T-helper 17 cell (primary cell): Measurements from ENCODE around the gene CNTFR. TPM values are rescaled to one million over a fixed set of nuclear protein-coding genes. Genes with fewer than 3 reads are reported as not detected.

ENCODE experiments used
- ATAC-seq: fragments of 150-1000 bp; cut with Tn5 transposase; 2 replicates; pipeline ENCODE4 v1.10.0; 2021; ENCODE audit warnings: mild to moderate bottlenecking, moderate library complexity
- DNase-seq, 3 donors: peaks; one replicate each; pipeline versions ENCODE4 v3.0.0 to v3.0.0-alpha.2; 2020 to 2021
- H3K9me3 ChIP-seq: one replicate; pipeline ENCODE4 v1.7.0; 2013; ENCODE audit warnings: low read length, mild to moderate bottlenecking; ENCODE audit not compliant: control insufficient read depth, poor library complexity, severe bottlenecking
- H3K27ac Mint-ChIP-seq: one replicate; pipeline ENCODE4 v1.8.0; 2022; ENCODE audit warnings: mild to moderate bottlenecking, moderate library complexity, mixed read lengths
- H3K27me3 Mint-ChIP-seq: one replicate; pipeline ENCODE4 v1.8.0; 2022; ENCODE audit warnings: mixed read lengths
- H3K36me3 Mint-ChIP-seq: one replicate; pipeline ENCODE4 v1.8.0; 2022; ENCODE audit warnings: low read depth, mixed read lengths
- H3K4me1 Mint-ChIP-seq: one replicate; pipeline ENCODE4 v1.8.0; 2022; ENCODE audit warnings: mild to moderate bottlenecking, mixed read lengths
- H3K4me3 Mint-ChIP-seq: one replicate; pipeline ENCODE4 v1.8.0; 2022; ENCODE audit warnings: mild to moderate bottlenecking, moderate library complexity, mixed read lengths
- total RNA-seq, 4 donors: library from RNA in 2 of 4; stranded (reverse) in 2 of 4; gene quantifications; one replicate each; pipeline ENCODE4 v1.2.3 and lab custom pipeline; 2022 to 2026

CNTFR gene
- total RNA-seq, 2 donors from 2014 or later, result not detected

GRCh38 chr9:34577400-34578240, 11.9 kb downstream of the CNTFR start:
- no peak for ATAC-seq
- peaks cover 81% of the 10 kb centered on the region for H3K27me3 Mint-ChIP-seq

GRCh38 chr9:34576597-34577399, 12.7 kb downstream of the CNTFR start:
- H3K9me3 ChIP-seq, result no peaks in the 10 kb centered on the region
- H3K4me1 Mint-ChIP-seq, result peaks cover 22% of the 10 kb centered on the region
- H3K4me3 Mint-ChIP-seq, result peak overlapping the region; percentile 89
- DNase-seq, result no peak
- no peak overlapping the region for H3K27ac Mint-ChIP-seq
- H3K27me3 Mint-ChIP-seq, result peaks cover 74% of the 10 kb centered on the region
- ATAC-seq, result no peak
- peaks cover 24% of the 10 kb centered on the region for H3K36me3 Mint-ChIP-seq

More at GRCh38 chr9:34577400-34578240, 11.9 kb downstream of the CNTFR start:
- no peak for DNase-seq
- Mint-ChIP-seq H3K27ac (no peak overlapping the region), H3K4me3 (peak overlapping the region; percentile 89), H3K4me1 (peaks cover 22% of the 10 kb centered on the region), H3K36me3 (peaks cover 27% of the 10 kb centered on the region)
- H3K9me3 ChIP-seq, result no peaks in the 10 kb centered on the region

DNA sequence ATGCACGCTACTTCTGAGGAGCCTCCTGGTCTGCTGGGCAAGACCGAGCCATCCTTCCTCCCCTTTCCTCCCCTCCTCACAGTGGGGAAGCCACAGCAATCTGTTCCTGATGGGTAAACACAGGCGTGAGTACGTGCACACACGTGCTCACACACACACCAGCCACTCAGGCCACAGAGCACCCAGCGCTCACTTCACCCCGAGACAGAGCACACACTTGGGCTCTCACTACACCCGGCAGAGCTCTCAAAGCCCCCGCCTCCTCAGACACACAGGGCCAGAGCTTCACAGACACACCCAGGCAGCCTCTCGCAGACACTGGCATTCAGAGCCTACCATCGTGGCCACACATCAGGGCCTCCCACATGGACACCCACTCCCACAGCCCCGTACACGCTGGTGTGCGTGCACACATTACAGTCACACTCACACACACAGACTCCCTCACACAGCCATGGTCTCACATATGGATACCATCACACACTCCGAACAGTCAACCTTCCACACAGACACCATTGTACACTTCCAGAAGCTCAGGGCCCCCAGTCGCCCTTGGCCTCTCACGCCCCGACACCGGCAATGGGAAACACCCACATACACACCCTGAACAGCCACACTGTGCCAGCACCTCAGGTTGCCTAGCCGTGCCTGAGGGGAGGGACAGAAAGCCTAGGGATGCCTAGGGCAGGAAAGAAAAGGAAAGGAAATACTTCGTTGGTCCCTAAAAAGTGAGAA, 13.5 kb downstream of the CNTFR start:
- DNase-seq, result no peak
- peaks cover 23% of the 10 kb centered on the region for H3K36me3 Mint-ChIP-seq
- H3K27me3 Mint-ChIP-seq, result peaks cover 74% of the 10 kb centered on the region
- no peak overlapping the region for H3K27ac Mint-ChIP-seq
- H3K4me3 Mint-ChIP-seq, result no peak overlapping the region
- H3K9me3 ChIP-seq, result no peaks in the 10 kb centered on the region
- peaks cover 22% of the 10 kb centered on the region for H3K4me1 Mint-ChIP-seq
- no peak for ATAC-seq

GRCh38 chr9:34575241-34575640, 14.3 kb downstream of the CNTFR start:
- Mint-ChIP-seq H3K4me1 (peaks cover 22% of the 10 kb centered on the region), H3K36me3 (peaks cover 21% of the 10 kb centered on the region), H3K4me3 (no peak overlapping the region), H3K27ac (no peak overlapping the region), H3K27me3 (peaks cover 74% of the 10 kb centered on the region)
- H3K9me3 ChIP-seq, result no peaks in the 10 kb centered on the region
- DNase-seq, result no peak
- no peak for ATAC-seq

DNA sequence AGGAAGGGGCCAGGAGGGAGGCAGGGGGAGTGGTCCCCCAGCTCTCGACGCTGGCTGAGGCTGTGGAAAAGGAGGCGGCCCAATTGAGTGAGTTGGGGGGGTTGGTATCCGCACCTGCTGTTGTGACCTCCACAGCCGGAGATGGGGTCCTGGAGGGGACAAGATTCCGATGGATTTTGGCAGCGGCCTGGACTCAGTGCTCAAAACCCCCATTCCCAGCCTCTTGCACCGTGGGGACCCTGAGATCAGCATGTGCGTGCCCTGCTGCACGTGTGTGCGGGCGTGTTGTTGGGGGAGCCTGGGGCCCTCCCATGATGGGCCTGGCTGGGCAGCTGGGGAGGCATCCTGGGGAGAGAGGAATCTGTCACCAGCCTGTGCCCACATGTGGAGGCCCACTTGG, 15.0 kb downstream of the CNTFR start:
- H3K4me1 Mint-ChIP-seq, result peaks cover 23% of the 10 kb centered on the region
- DNase-seq, result no peak
- peaks cover 19% of the 10 kb centered on the region for H3K36me3 Mint-ChIP-seq
- H3K4me3 Mint-ChIP-seq, result no peak overlapping the region
- H3K27ac Mint-ChIP-seq, result no peak overlapping the region
- no peaks in the 10 kb centered on the region for H3K9me3 ChIP-seq
- peaks cover 74% of the 10 kb centered on the region for H3K27me3 Mint-ChIP-seq
- ATAC-seq, result no peak

GRCh38 chr9:34573599-34574325, 15.8 kb downstream of the CNTFR start:
- Mint-ChIP-seq H3K27ac (no peak overlapping the region), H3K27me3 (peaks cover 68% of the 10 kb centered on the region), H3K4me3 (no peak overlapping the region), H3K36me3 (peaks cover 14% of the 10 kb centered on the region), H3K4me1 (peaks cover 18% of the 10 kb centered on the region)
- ATAC-seq, result no peak
- H3K9me3 ChIP-seq, result no peaks in the 10 kb centered on the region
- DNase-seq, result no peak

- H3K9me3 ChIP-seq, result no peaks in the 10 kb centered on the region
- H3K4me3 Mint-ChIP-seq, result no peak overlapping the region
- H3K27ac Mint-ChIP-seq, result no peak overlapping the region
- H3K36me3 Mint-ChIP-seq, result peaks cover 14% of the 10 kb centered on the region
- DNase-seq (no peak), ATAC-seq (no peak)
- H3K27me3 Mint-ChIP-seq, result peaks cover 71% of the 10 kb centered on the region
- H3K4me1 Mint-ChIP-seq, result peaks cover 17% of the 10 kb centered on the region
Observed at GRCh38 chr9:34572628-34573027, 16.9 kb downstream of the CNTFR start.

DNA sequence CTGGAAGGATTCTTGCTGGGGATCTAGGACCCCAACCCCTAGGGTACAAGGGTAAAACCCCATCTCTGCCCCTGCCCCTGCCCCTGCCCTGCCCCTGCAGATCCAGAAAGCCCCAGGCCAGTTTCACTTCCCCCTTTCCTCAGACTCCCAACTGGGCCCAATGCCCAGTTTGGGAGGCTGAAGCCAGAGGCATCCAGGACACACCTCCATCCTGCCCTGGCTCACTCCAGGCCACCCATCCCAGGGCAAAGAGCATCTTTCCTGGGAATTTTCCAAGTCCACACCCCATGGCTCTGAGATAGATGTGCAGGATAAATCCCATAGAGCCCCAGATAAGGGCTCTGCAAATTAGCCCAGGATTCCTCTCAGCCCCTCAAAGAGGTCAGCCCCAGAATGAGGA, 17.4 kb downstream of the CNTFR start:
- ATAC-seq (no peak), DNase-seq (no peak)
- Mint-ChIP-seq H3K27me3 (peaks cover 71% of the 10 kb centered on the region), H3K27ac (no peak overlapping the region), H3K36me3 (peaks cover 8% of the 10 kb centered on the region), H3K4me1 (peaks cover 12% of the 10 kb centered on the region), H3K4me3 (no peak overlapping the region)
- no peaks in the 10 kb centered on the region for H3K9me3 ChIP-seq

DNA sequence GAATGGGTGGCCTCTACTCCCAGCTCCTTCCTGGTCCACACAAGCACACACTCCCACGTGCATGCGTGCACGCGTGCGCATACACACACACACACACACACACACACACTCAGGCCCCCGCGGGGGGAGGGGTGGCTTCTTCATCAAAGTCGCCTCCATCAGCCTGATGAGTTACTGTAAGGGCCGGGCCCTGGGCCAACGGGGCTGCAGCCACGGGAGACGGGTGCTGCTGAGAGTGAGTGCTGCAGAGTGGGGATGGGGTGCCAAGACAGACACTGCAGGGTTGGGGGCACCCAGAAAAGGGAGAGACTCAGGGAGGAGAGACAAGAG, 18.1 kb downstream of the CNTFR start:
- no peaks in the 10 kb centered on the region for H3K9me3 ChIP-seq
- H3K4me3 Mint-ChIP-seq, result no peak overlapping the region
- DNase-seq (no peak), ATAC-seq (no peak)
- peaks cover 71% of the 10 kb centered on the region for H3K27me3 Mint-ChIP-seq
- H3K36me3 Mint-ChIP-seq, result peaks cover 8% of the 10 kb centered on the region
- H3K4me1 Mint-ChIP-seq, result peaks cover 12% of the 10 kb centered on the region
- H3K27ac Mint-ChIP-seq, result no peak overlapping the region

DNA sequence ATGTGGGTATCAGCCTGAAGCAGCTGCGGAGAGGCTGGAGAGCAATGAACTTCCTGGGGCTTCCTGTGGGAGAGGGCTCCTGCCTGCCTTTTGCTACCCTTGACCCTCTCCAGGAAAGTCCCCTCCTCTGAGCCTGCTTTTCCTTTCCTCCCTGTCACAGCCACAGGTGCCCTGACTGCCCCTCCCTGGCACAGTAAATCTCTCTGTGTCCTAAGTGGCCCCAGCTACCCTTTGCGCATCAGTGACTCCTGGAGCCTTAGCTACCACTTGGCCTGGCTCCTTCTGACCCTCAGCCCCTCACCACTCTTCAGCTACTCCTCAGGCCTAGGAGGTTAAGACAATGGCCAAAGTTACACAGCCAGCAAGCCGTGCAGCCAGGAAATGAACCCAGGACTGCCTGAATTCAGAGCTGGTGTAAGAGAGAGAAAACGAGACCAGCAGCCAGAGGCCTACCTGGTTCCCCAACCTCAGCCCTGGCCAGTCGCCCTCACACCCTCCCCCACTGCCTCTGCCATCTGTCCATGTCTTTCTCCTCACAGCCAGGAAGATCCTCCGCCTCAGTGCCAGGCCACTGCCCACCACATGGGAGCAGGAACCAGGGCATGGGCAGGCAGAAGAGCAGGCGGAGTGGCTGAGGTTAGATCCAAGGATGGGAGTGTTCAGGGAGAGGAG, 18.6 kb downstream of the CNTFR start:
- DNase-seq (no peak), ATAC-seq (no peak)
- Mint-ChIP-seq H3K4me1 (peaks cover 8% of the 10 kb centered on the region), H3K27me3 (peaks cover 71% of the 10 kb centered on the region), H3K27ac (no peak overlapping the region), H3K36me3 (peaks cover 4% of the 10 kb centered on the region), H3K4me3 (no peak overlapping the region)
- H3K9me3 ChIP-seq, result no peaks in the 10 kb centered on the region

DNA sequence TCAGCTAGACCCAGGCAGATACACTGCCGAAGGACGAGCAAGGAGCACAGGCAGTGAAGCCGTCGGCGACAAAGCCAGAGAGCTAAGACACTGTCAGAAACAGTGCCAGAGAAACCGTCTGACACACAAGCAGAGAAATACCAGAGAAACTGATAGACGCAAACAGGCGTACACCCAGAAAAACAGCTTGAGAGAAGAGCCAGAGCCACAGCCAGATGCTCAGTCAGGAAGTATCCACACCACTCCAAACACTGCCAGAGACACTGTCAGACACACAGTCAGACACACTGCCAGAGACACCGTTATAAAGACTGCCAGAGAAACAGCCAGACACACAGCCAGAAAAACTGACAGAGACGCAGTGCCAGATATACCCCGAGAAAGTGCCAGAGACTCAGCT, 19.1 kb downstream of the CNTFR start:
- H3K27ac Mint-ChIP-seq, result no peak overlapping the region
- no peak for ATAC-seq
- H3K4me3 Mint-ChIP-seq, result no peak overlapping the region

GRCh38 chr9:34568774-34569173, 20.8 kb downstream of the CNTFR start:
- ATAC-seq (no peak), DNase-seq (no peak)
- no peaks in the 10 kb centered on the region for H3K9me3 ChIP-seq
- peaks cover 4% of the 10 kb centered on the region for H3K36me3 Mint-ChIP-seq
- peaks cover 77% of the 10 kb centered on the region for H3K27me3 Mint-ChIP-seq
- H3K4me3 Mint-ChIP-seq, result no peak overlapping the region
- peaks cover 7% of the 10 kb centered on the region for H3K4me1 Mint-ChIP-seq
- no peak overlapping the region for H3K27ac Mint-ChIP-seq

More for the DNA sequence above, 19.1 kb downstream of the CNTFR start:
- DNase-seq, result no peak
- H3K27me3 Mint-ChIP-seq, result peaks cover 73% of the 10 kb centered on the region
- peaks cover 3% of the 10 kb centered on the region for H3K36me3 Mint-ChIP-seq
- H3K9me3 ChIP-seq, result no peaks in the 10 kb centered on the region
- H3K4me1 Mint-ChIP-seq, result peaks cover 8% of the 10 kb centered on the region
